RWPE2 (cell line): ENCODE measurements around the gene PLIN4.

Experiments
- ATAC-seq: fragments of 200-7000 bp; cut with Tn5 transposase; 3 replicates; pipeline ENCODE4 v1.9.1; 2021; ENCODE audit warnings: low read depth
- DNase-seq: peaks from one replicate; pipeline ENCODE4 v3.0.0-alpha.2; 2020; ENCODE audit warnings: low spot score
- H3K27ac ChIP-seq: fragments of 450-650 bp; 2 replicates; pipeline ENCODE4 v1.5.1; 2017; ENCODE audit warnings: mild to moderate bottlenecking; ENCODE audit not compliant: poor library complexity, severe bottlenecking
- H3K27me3 ChIP-seq: fragments of 250-450 bp; sonication (Bioruptor Pico); 2 replicates; pipeline ENCODE4 v1.5.1; 2021; ENCODE audit warnings: mild to moderate bottlenecking, moderate library complexity; ENCODE audit not compliant: insufficient read depth, poor library complexity, severe bottlenecking
- H3K36me3 ChIP-seq: fragments of 250-450 bp; sonication (Bioruptor Pico); 2 replicates; pipeline ENCODE4 v1.5.1; 2020; ENCODE audit warnings: low read depth, mild to moderate bottlenecking, moderate library complexity
- H3K4me1 ChIP-seq: fragments of 250-450 bp; sonication (Bioruptor Pico); 2 replicates; pipeline ENCODE4 v1.5.1; 2021; ENCODE audit warnings: mild to moderate bottlenecking, moderate library complexity; ENCODE audit not compliant: insufficient read depth, poor library complexity, severe bottlenecking
- H3K4me3 ChIP-seq: fragments of 250-450 bp; sonication (Bioruptor Pico); 2 replicates; pipeline ENCODE4 v1.5.1; 2021; ENCODE audit warnings: mild to moderate bottlenecking, moderate library complexity; ENCODE audit not compliant: severe bottlenecking
- H3K9me3 ChIP-seq: fragments of 250-450 bp; sonication (Bioruptor Pico); 2 replicates; pipeline ENCODE4 v1.5.1; 2021; ENCODE audit warnings: mild to moderate bottlenecking, moderate library complexity; ENCODE audit not compliant: severe bottlenecking
- CTCF ChIP-seq: fragments of 450-650 bp; IDR thresholded peaks from one replicate; pipeline ENCODE4 v1.5.1; 2017; ENCODE audit warnings: mild to moderate bottlenecking, moderate library complexity; ENCODE audit not compliant: poor library complexity, severe bottlenecking

Gene PLIN4

GRCh38 chr19:4536798-4537197, 18.5 kb upstream of the PLIN4 start:
- Histone ChIP-seq H3K27me3 (no peaks in the 10 kb centered on the region), H3K9me3 (no peaks in the 10 kb centered on the region), H3K4me3 (no peak overlapping the region), H3K4me1 (no peaks in the 10 kb centered on the region), H3K36me3 (no peaks in the 10 kb centered on the region), H3K27ac (no peak overlapping the region)
- no peak for TF ChIP-seq CTCF
- DNase-seq (no peak), ATAC-seq (no peak)

- DNase-seq (no peak), ATAC-seq (peak; percentile 74)
- no peak within 1 kb of the TSS for H3K27ac ChIP-seq
- no peaks in the 10 kb centered on the region for H3K9me3 ChIP-seq
- H3K4me3 ChIP-seq: no peak within 1 kb of the TSS
- no peaks in the 10 kb centered on the region for H3K4me1 ChIP-seq
- no peaks in the 10 kb centered on the region for H3K27me3 ChIP-seq
- TF ChIP-seq CTCF: no peak
- H3K36me3 ChIP-seq: no peaks in the 10 kb centered on the region
These were observed 16.8 kb upstream of the PLIN4 start, which contains the start of gene PLIN5 for GRCh38 chr19:4534836-4535658. TSS of gene PLIN5 (minus strand) at chr19:4535224. CDS start at chr19:4534074, 1,150 bp downstream.

- H3K4me3 ChIP-seq: no peak overlapping the region
- H3K27me3 ChIP-seq: no peaks in the 10 kb centered on the region
- TF ChIP-seq CTCF: no peak
- no peak overlapping the region for H3K27ac ChIP-seq
- no peak for ATAC-seq
- no peaks in the 10 kb centered on the region for H3K9me3 ChIP-seq
- H3K36me3 ChIP-seq: no peaks in the 10 kb centered on the region
- H3K4me1 ChIP-seq: no peaks in the 10 kb centered on the region
- no peak for DNase-seq
These were observed 15.6 kb upstream of the PLIN4 start for GRCh38 chr19:4533835-4534424.

- no peak for TF ChIP-seq CTCF
- Histone ChIP-seq H3K27me3 (no peaks in the 10 kb centered on the region), H3K4me3 (no peak overlapping the region), H3K9me3 (no peaks in the 10 kb centered on the region), H3K36me3 (no peaks in the 10 kb centered on the region), H3K4me1 (no peaks in the 10 kb centered on the region), H3K27ac (no peak overlapping the region)
- no peak for ATAC-seq
- DNase-seq: no peak
These were observed 15.0 kb upstream of the PLIN4 start for GRCh38 chr19:4533334-4533733.

GRCh38 chr19:4531562-4532165, 13.4 kb upstream of the PLIN4 start:
- DNase-seq (no peak), ATAC-seq (no peak)
- Histone ChIP-seq H3K27me3 (no peaks in the 10 kb centered on the region), H3K4me3 (no peak overlapping the region), H3K36me3 (no peaks in the 10 kb centered on the region), H3K4me1 (no peaks in the 10 kb centered on the region), H3K9me3 (no peaks in the 10 kb centered on the region), H3K27ac (no peak overlapping the region)
- TF ChIP-seq CTCF: no peak
